Measurements from ENCODE around the gene FARP1. TPM values are rescaled to one million over a fixed set of nuclear protein-coding genes. Genes with fewer than 3 reads are reported as not detected.

The FARP1 gene
- total and polyA plus RNA-seq, 3 experiments from 2014 or later = 0.16 to 0.27 (median 0.26) TPM

DNA sequence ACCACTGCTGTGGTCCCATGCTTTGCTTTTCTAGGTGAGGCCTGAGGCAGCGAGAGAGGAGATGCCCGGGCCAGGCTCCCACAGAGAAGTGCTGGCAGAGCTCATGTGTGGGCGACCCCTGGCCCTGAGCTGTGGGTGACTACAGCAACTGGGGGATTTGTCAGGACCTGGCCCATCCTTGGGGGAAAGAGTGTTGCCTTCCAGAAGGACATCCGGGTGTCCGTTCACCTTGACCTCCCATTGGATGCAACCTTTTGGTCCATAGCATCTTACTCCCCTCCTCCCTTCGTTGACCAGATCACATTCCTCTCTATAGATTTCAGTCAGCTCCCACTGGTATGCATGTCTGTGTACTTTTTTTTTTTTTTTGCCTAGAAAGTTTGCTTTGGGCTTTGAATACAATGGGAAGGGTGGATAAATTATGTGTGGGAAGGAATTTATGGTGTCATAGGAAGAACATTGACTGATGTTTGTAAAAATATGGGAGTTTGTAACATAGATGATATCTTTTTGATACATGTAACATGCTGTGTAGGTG lies 118.3 kb downstream of the FARP1 start:
- ChIA-PET POLR2A (no interaction called here), CTCF (no interaction called here)
- Mint-ChIP-seq H3K9me3 (no peaks in the 10 kb centered on the region), H3K36me3 (no peaks in the 10 kb centered on the region), H3K27ac (no peak overlapping the region), H3K4me3 (no peak overlapping the region), H3K4me1 (no peaks in the 10 kb centered on the region), H3K27me3 (peaks cover 4 to 6% of the 10 kb centered on the region in 2 donors)
- Histone ChIP-seq H3K36me3 (ENCODE audit: insufficient read depth, low read length) (no peaks in the 10 kb centered on the region), H3K4me3 (ENCODE audit: low read length) (no peak overlapping the region), H3K27me3 (ENCODE audit: insufficient read depth, low read length, poor library complexity, severe bottlenecking) (no peaks in the 10 kb centered on the region), H3K9me3 (ENCODE audit: low read length) (no peaks in the 10 kb centered on the region), H3K27ac (ENCODE audit: low read depth, low read length) (no peak overlapping the region), H3K4me1 (ENCODE audit: insufficient read depth, low read length) (no peaks in the 10 kb centered on the region)
- DNase-seq = no peak

DNA sequence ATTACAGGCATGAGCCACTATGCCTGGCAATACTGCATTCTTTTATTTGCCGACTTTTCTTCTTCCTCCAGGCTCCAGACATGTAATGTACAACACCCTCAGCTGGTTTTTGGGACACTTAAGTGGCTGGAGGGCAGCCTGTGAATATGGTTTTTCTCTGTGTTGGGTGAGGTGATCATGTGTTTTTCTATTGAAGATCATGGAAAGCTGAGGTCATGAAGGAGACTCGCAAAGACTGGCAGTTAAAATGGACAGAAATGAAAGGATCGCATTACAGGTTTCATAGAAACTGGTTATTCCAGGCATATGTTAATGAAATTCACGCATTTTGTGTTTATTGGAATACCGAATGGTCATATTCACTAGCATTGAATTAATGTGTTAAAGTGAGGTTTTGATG lies 119.4 kb downstream of the FARP1 start:
- ChIA-PET POLR2A (no interaction called here), CTCF (no interaction called here)
- Histone ChIP-seq H3K27me3 (ENCODE audit: insufficient read depth, low read length, poor library complexity, severe bottlenecking) (no peaks in the 10 kb centered on the region), H3K9me3 (ENCODE audit: low read length) (no peaks in the 10 kb centered on the region), H3K4me3 (ENCODE audit: low read length) (no peak overlapping the region), H3K27ac (ENCODE audit: low read depth, low read length) (no peak overlapping the region), H3K4me1 (ENCODE audit: insufficient read depth, low read length) (no peaks in the 10 kb centered on the region), H3K36me3 (ENCODE audit: insufficient read depth, low read length) (no peaks in the 10 kb centered on the region)
- Mint-ChIP-seq H3K27me3 (peaks cover 4 to 6% of the 10 kb centered on the region in 2 donors), H3K9me3 (no peaks in the 10 kb centered on the region), H3K36me3 (no peaks in the 10 kb centered on the region), H3K27ac (no peak overlapping the region), H3K4me1 (no peaks in the 10 kb centered on the region), H3K4me3 (no peak overlapping the region)
- no peak for DNase-seq

DNA sequence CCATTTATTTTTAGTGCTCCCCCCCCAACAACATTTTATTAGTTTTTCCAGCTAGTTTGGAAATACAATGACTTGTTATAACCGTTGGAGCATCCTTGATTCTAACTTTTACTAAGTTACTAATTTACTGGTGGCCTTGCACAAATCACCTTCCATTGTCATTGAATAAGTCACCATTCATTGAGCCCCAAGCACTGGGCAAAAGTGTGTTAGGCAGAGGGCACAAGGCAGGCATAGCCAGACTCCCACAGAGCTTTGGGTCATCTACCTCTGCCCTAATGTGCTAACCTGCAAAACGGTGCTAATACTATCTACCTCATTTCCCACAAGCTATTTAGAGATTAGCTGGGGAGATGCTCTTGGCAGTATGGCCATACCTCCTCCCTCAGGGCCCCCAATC lies 120.9 kb downstream of the FARP1 start:
- ChIA-PET POLR2A (no interaction called here), CTCF (no interaction called here)
- no peaks in the 10 kb centered on the region for H3K9me3 Mint-ChIP-seq

GRCh38 chr13:98264877-98265276 lies 122.0 kb downstream of the FARP1 start:
- POLR2A ChIA-PET = no interaction called here
- H3K4me3 ChIP-seq (ENCODE audit: low read length) = no peak overlapping the region
- H3K36me3 Mint-ChIP-seq = no peaks in the 10 kb centered on the region
- no peaks in the 10 kb centered on the region for H3K27me3 ChIP-seq (ENCODE audit: insufficient read depth, low read length, poor library complexity, severe bottlenecking)
- no peak for DNase-seq
- no peak overlapping the region for H3K27ac ChIP-seq (ENCODE audit: low read depth, low read length)
- no peaks in the 10 kb centered on the region for H3K36me3 ChIP-seq (ENCODE audit: insufficient read depth, low read length)
- no peaks in the 10 kb centered on the region for H3K9me3 ChIP-seq (ENCODE audit: low read length)
- peaks cover 4 to 5% of the 10 kb centered on the region in 2 donors for H3K27me3 Mint-ChIP-seq
- no peaks in the 10 kb centered on the region for H3K4me1 ChIP-seq (ENCODE audit: insufficient read depth, low read length)
- H3K4me3 Mint-ChIP-seq = no peak overlapping the region
- no peak overlapping the region for H3K27ac Mint-ChIP-seq
- no peaks in the 10 kb centered on the region for H3K9me3 Mint-ChIP-seq
- CTCF ChIA-PET = no interaction called here
- no peaks in the 10 kb centered on the region for H3K4me1 Mint-ChIP-seq

More for the DNA sequence above, 120.9 kb downstream of the FARP1 start:
- Mint-ChIP-seq H3K27ac (no peak overlapping the region), H3K4me3 (no peak overlapping the region), H3K36me3 (no peaks in the 10 kb centered on the region), H3K4me1 (no peaks in the 10 kb centered on the region), H3K27me3 (peaks cover 4 to 6% of the 10 kb centered on the region in 2 donors)
- H3K4me1 ChIP-seq (ENCODE audit: insufficient read depth, low read length) = no peaks in the 10 kb centered on the region
- H3K9me3 ChIP-seq (ENCODE audit: low read length) = no peaks in the 10 kb centered on the region
- H3K4me3 ChIP-seq (ENCODE audit: low read length) = no peak overlapping the region
- no peaks in the 10 kb centered on the region for H3K36me3 ChIP-seq (ENCODE audit: insufficient read depth, low read length)
- H3K27me3 ChIP-seq (ENCODE audit: insufficient read depth, low read length, poor library complexity, severe bottlenecking) = no peaks in the 10 kb centered on the region
- H3K27ac ChIP-seq (ENCODE audit: low read depth, low read length) = no peak overlapping the region
- no peak for DNase-seq

DNA sequence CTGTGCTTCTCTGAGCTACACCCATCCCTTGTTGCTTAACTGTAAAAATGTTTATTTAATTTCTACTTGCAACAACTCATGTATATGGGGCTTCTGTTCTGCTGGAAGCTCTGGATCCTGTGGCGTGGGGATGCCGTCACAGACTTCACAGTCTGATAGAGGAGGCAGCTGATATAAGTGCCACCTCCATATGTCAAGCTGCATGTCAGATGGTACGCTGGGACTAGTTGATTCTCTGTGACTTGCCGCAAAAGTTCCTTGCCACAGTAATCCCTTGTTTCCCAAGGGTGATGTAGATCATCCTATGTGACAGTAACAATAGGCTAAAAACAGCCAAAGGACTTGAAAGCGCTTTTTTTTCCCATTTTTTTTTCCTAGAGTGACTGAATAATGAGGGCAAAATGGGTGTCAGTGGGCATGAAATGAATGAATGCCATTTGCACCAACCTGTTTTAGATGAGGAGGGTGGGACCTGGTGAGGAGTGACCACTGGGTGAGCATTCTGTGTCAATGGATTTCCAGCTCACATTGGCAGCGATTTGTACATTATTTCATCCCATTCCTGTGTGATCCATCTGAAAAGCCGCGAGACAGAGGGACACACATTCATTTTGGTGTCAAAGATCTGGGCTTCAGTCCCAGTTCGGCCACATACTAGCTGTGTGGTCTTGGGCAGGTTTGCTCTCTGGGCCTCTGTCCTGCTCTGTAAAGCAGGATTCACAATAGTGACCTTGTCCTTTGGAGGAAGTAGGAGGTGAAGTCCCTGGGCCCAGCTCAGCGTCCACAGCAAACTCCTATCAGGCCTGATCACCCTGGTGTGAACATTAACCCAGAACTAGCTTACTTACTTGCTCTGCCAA lies 123.0 kb downstream of the FARP1 start:
- H3K27ac Mint-ChIP-seq = no peak overlapping the region
- Histone ChIP-seq H3K4me1 (ENCODE audit: insufficient read depth, low read length) (no peaks in the 10 kb centered on the region), H3K27me3 (ENCODE audit: insufficient read depth, low read length, poor library complexity, severe bottlenecking) (no peaks in the 10 kb centered on the region), H3K9me3 (ENCODE audit: low read length) (no peaks in the 10 kb centered on the region), H3K27ac (ENCODE audit: low read depth, low read length) (no peak overlapping the region), H3K36me3 (ENCODE audit: insufficient read depth, low read length) (no peaks in the 10 kb centered on the region), H3K4me3 (ENCODE audit: low read length) (no peak overlapping the region)
- ChIA-PET CTCF (no interaction called here), POLR2A (no interaction called here)
- peaks cover 0 to 2% (median 0%) of the 10 kb centered on the region in 5 donors for H3K9me3 Mint-ChIP-seq
- peaks cover 0 to 4% of the 10 kb centered on the region in 2 donors for H3K27me3 Mint-ChIP-seq
- no peak overlapping the region for H3K4me3 Mint-ChIP-seq
- DNase-seq = no peak
- H3K36me3 Mint-ChIP-seq = no peaks in the 10 kb centered on the region
- no peaks in the 10 kb centered on the region for H3K4me1 Mint-ChIP-seq

GRCh38 chr13:98267080-98267912 lies 124.4 kb downstream of the FARP1 start:
- Mint-ChIP-seq H3K27ac (no peak overlapping the region), H3K4me1 (no peaks in the 10 kb centered on the region), H3K36me3 (no peaks in the 10 kb centered on the region), H3K27me3 (no peaks in the 10 kb centered on the region), H3K9me3 (peaks cover 0 to 6% (median 0%) of the 10 kb centered on the region in 5 donors), H3K4me3 (no peak overlapping the region)
- H3K27ac ChIP-seq (ENCODE audit: low read depth, low read length) = no peak overlapping the region
- no peaks in the 10 kb centered on the region for H3K36me3 ChIP-seq (ENCODE audit: insufficient read depth, low read length)
- no peak overlapping the region for H3K4me3 ChIP-seq (ENCODE audit: low read length)
- ChIA-PET CTCF (no interaction called here), POLR2A (no interaction called here)
- H3K4me1 ChIP-seq (ENCODE audit: insufficient read depth, low read length) = no peaks in the 10 kb centered on the region
- no peaks in the 10 kb centered on the region for H3K27me3 ChIP-seq (ENCODE audit: insufficient read depth, low read length, poor library complexity, severe bottlenecking)
- no peaks in the 10 kb centered on the region for H3K9me3 ChIP-seq (ENCODE audit: low read length)
- DNase-seq = no peak

GRCh38 chr13:98269386-98269785 lies 126.5 kb downstream of the FARP1 start:
- Histone ChIP-seq H3K4me1 (ENCODE audit: insufficient read depth, low read length) (no peaks in the 10 kb centered on the region), H3K4me3 (ENCODE audit: low read length) (no peak overlapping the region), H3K27me3 (ENCODE audit: insufficient read depth, low read length, poor library complexity, severe bottlenecking) (no peaks in the 10 kb centered on the region), H3K9me3 (ENCODE audit: low read length) (no peaks in the 10 kb centered on the region), H3K27ac (ENCODE audit: low read depth, low read length) (no peak overlapping the region), H3K36me3 (ENCODE audit: insufficient read depth, low read length) (no peaks in the 10 kb centered on the region)
- Mint-ChIP-seq H3K36me3 (no peaks in the 10 kb centered on the region), H3K27me3 (no peaks in the 10 kb centered on the region), H3K27ac (no peak overlapping the region), H3K4me1 (no peaks in the 10 kb centered on the region), H3K4me3 (no peak overlapping the region), H3K9me3 (peaks cover 0 to 6% (median 0%) of the 10 kb centered on the region in 5 donors)
- ChIA-PET POLR2A (no interaction called here), CTCF (no interaction called here)
- no peak for DNase-seq

GRCh38 chr13:98270819-98271218 lies 127.9 kb downstream of the FARP1 start:
- no peaks in the 10 kb centered on the region for H3K27me3 ChIP-seq (ENCODE audit: insufficient read depth, low read length, poor library complexity, severe bottlenecking)
- H3K36me3 ChIP-seq (ENCODE audit: insufficient read depth, low read length) = no peaks in the 10 kb centered on the region
- H3K36me3 Mint-ChIP-seq = no peaks in the 10 kb centered on the region
- ChIA-PET POLR2A (no interaction called here), CTCF (no interaction called here)
- no peaks in the 10 kb centered on the region for H3K4me1 Mint-ChIP-seq
- no peaks in the 10 kb centered on the region for H3K4me1 ChIP-seq (ENCODE audit: insufficient read depth, low read length)
- DNase-seq = no peak
- H3K4me3 ChIP-seq (ENCODE audit: low read length) = no peak overlapping the region
- H3K4me3 Mint-ChIP-seq = no peak overlapping the region
- no peaks in the 10 kb centered on the region for H3K27me3 Mint-ChIP-seq
- H3K27ac ChIP-seq (ENCODE audit: low read depth, low read length) = no peak overlapping the region
- no peaks in the 10 kb centered on the region for H3K9me3 ChIP-seq (ENCODE audit: low read length)
- H3K27ac Mint-ChIP-seq = no peak overlapping the region
- peaks cover 0 to 6% (median 0%) of the 10 kb centered on the region in 5 donors for H3K9me3 Mint-ChIP-seq

Data from CD8-positive, alpha-beta memory T cell (primary cell).